ENCODE measurements around the gene OR1S2.
"Not testable (repeated sequence)": the region's sequence is repeated elsewhere in the genome, so short reads cannot be mapped to it uniquely, and the experiment has no call there.

Gene OR1S2

DNA sequence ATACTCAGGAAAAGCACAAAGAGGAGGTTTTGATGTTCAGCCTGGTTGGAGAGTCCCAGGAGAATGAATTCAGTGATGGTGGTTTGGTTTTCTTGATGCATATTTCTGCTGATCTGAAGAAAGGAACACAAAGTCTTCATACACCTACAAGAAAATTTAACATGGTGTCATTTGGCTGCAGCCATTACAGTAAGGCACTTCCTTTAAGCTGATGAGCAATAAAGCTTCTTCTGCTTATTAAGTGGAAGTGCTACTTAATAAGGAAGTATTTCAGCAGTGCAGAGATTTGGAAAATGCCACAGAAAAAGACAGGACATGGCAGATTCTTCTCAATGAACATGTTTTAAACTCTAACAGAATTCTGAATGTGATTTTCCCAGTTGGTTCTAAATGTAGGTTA is at the start of gene OR1S2:
Gene OR1S2 (minus strand): TSS at position 101 of the 400 bp plus-strand sequence. CDS start 0 bp downstream, at position 101.
- Histone ChIP-seq H3K27ac (no peak within 1 kb of the TSS), H3K27me3 (replicated peaks) (no peaks in the 10 kb centered on the region), H3K36me3 (replicated peaks) (no peaks in the 10 kb centered on the region), H3K4me3 (ENCODE audit: low read depth, low read length) (no peak within 1 kb of the TSS)
- in situ Hi-C loops (cut with HindIII; ENCODE audit: low pct_ligation_motif_present, low sequenced_read_pairs): no loop called here
- no peak for DNase-seq
- TF ChIP-seq, protein P1, sequence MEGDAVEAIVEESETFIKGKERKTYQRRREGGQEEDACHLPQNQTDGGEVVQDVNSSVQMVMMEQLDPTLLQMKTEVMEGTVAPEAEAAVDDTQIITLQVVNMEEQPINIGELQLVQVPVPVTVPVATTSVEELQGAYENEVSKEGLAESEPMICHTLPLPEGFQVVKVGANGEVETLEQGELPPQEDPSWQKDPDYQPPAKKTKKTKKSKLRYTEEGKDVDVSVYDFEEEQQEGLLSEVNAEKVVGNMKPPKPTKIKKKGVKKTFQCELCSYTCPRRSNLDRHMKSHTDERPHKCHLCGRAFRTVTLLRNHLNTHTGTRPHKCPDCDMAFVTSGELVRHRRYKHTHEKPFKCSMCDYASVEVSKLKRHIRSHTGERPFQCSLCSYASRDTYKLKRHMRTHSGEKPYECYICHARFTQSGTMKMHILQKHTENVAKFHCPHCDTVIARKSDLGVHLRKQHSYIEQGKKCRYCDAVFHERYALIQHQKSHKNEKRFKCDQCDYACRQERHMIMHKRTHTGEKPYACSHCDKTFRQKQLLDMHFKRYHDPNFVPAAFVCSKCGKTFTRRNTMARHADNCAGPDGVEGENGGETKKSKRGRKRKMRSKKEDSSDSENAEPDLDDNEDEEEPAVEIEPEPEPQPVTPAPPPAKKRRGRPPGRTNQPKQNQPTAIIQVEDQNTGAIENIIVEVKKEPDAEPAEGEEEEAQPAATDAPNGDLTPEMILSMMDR (IDR thresholded peaks at IDR 0.05; ENCODE audit: low read depth, low read length, missing control alignments): no peak

GRCh38 chr11:58243954-58244353 is 40.0 kb upstream of the OR1S2 start:
- TF ChIP-seq, protein P1 (IDR thresholded peaks at IDR 0.05; ENCODE audit: low read depth, low read length, missing control alignments): no peak
- in situ Hi-C loops (cut with HindIII; ENCODE audit: low pct_ligation_motif_present, low sequenced_read_pairs): no loop called here
- no peaks in the 10 kb centered on the region for H3K27me3 ChIP-seq (replicated peaks)

GRCh38 chr11:58227956-58228615 is 24.1 kb upstream of the OR1S2 start:
- no peaks in the 10 kb centered on the region for H3K27me3 ChIP-seq (replicated peaks)
- TF ChIP-seq, protein P1 (IDR thresholded peaks at IDR 0.05; ENCODE audit: low read depth, low read length, missing control alignments): no peak
- in situ Hi-C loops (cut with HindIII; ENCODE audit: low pct_ligation_motif_present, low sequenced_read_pairs): no loop called here
- H3K4me3 ChIP-seq (ENCODE audit: low read depth, low read length): no peak overlapping the region
- no peak overlapping the region for H3K27ac ChIP-seq
- DNase-seq: no peak
- H3K36me3 ChIP-seq (replicated peaks): no peaks in the 10 kb centered on the region

More at GRCh38 chr11:58243954-58244353, 40.0 kb upstream of the OR1S2 start:
- Histone ChIP-seq H3K36me3 (replicated peaks) (no peaks in the 10 kb centered on the region), H3K4me3 (ENCODE audit: low read depth, low read length) (no peak overlapping the region), H3K27ac (no peak overlapping the region)
- DNase-seq: no peak

- Histone ChIP-seq H3K36me3 (replicated peaks) (no peaks in the 10 kb centered on the region), H3K27ac (no peak overlapping the region), H3K4me3 (ENCODE audit: low read depth, low read length) (no peak overlapping the region), H3K27me3 (replicated peaks) (no peaks in the 10 kb centered on the region)
- TF ChIP-seq, protein P1 (IDR thresholded peaks at IDR 0.05; ENCODE audit: low read depth, low read length, missing control alignments): no peak
- in situ Hi-C loops (cut with HindIII; ENCODE audit: low pct_ligation_motif_present, low sequenced_read_pairs): no loop called here
- DNase-seq: no peak
These were observed 18.8 kb upstream of the OR1S2 start for GRCh38 chr11:58222721-58223120.

- TF ChIP-seq, protein P1 (IDR thresholded peaks at IDR 0.05; ENCODE audit: low read depth, low read length, missing control alignments): no peak
- no peak overlapping the region for H3K27ac ChIP-seq
- no peaks in the 10 kb centered on the region for H3K36me3 ChIP-seq (replicated peaks)
- no peak overlapping the region for H3K4me3 ChIP-seq (ENCODE audit: low read depth, low read length)
- no peak for DNase-seq
- in situ Hi-C loops (cut with HindIII; ENCODE audit: low pct_ligation_motif_present, low sequenced_read_pairs): no loop called here
- no peaks in the 10 kb centered on the region for H3K27me3 ChIP-seq (replicated peaks)
These were observed 12.5 kb upstream of the OR1S2 start for GRCh38 chr11:58216476-58216875.

DNA sequence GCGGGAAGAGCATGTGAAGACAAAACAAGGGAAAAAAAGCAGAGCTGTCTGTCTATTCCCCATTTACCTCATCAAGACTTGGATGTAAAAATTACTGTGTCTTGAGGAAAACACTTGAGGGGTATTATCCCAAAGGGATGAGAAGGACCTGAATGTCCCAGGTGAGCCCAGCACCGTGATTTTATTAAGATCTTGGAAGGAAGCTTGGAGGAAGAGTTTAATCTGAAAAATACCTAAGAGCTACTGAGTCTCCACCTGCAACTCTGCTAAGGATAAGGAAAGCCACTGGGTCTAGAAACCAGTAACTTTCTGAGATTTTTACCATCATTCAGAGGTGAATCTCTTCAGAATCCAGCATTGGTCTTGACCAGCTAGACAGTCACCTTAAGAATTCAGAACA is 8.5 kb upstream of the OR1S2 start, which contains the start of gene OR1S1:
Gene OR1S1 (plus strand): TSS at position 301 of the 400 bp plus-strand sequence.
- in situ Hi-C loops (cut with HindIII; ENCODE audit: low pct_ligation_motif_present, low sequenced_read_pairs); H3K27me3 ChIP-seq (replicated peaks); H3K36me3 ChIP-seq (replicated peaks); H3K27ac ChIP-seq; H3K4me3 ChIP-seq (ENCODE audit: low read depth, low read length); DNase-seq: not testable (repeated sequence)

Data from brain microvascular endothelial cell (primary cell).